Esophagus muscularis mucosa (tissue), 4 donors: ENCODE measurements around the gene UST.

Experiments used
- EP300 ChIP-seq: sonication (generic); formaldehyde crosslinking; IDR thresholded peaks from one replicate; pipeline ENCODE4 v1.6.1; 2017; ENCODE audit warnings: antibody characterized with exemption
- POLR2A ChIP-seq: fragments of 450-650 bp; IDR thresholded peaks from one replicate; pipeline ENCODE4 v1.6.1; 2017; ENCODE audit warnings: antibody characterized with exemption, moderate library complexity, mild to moderate bottlenecking, low read depth
- POLR2AphosphoS5 ChIP-seq, 2 donors: sonication (generic); formaldehyde crosslinking; IDR thresholded peaks; one replicate each; pipeline ENCODE4 v1.6.1; 2017; ENCODE audit warnings: antibody characterized with exemption in 2 of 2
- TF ChIP-seq, protein P1 (sequence below), 3 experiments: fragments of 200-600 bp in 2 of 3; fragments of 450-650 bp in 1 of 3; sonication (generic) in 2 of 3; IDR thresholded peaks; one replicate each; pipeline ENCODE4 v1.5.1; 2017 to 2019; ENCODE audit warnings: antibody characterized with exemption in 3 of 3, mild to moderate bottlenecking in 2 of 3, moderate library complexity in 1 of 3

GRCh38 chr6:148735989-148736388 lies 10.8 kb upstream of the UST start:
- TF ChIP-seq POLR2A = no peak
- TF ChIP-seq, protein P1, sequence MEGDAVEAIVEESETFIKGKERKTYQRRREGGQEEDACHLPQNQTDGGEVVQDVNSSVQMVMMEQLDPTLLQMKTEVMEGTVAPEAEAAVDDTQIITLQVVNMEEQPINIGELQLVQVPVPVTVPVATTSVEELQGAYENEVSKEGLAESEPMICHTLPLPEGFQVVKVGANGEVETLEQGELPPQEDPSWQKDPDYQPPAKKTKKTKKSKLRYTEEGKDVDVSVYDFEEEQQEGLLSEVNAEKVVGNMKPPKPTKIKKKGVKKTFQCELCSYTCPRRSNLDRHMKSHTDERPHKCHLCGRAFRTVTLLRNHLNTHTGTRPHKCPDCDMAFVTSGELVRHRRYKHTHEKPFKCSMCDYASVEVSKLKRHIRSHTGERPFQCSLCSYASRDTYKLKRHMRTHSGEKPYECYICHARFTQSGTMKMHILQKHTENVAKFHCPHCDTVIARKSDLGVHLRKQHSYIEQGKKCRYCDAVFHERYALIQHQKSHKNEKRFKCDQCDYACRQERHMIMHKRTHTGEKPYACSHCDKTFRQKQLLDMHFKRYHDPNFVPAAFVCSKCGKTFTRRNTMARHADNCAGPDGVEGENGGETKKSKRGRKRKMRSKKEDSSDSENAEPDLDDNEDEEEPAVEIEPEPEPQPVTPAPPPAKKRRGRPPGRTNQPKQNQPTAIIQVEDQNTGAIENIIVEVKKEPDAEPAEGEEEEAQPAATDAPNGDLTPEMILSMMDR (IDR thresholded peaks at IDR 0.05) = no peak
- no peak for TF ChIP-seq POLR2AphosphoS5 (IDR thresholded peaks at IDR 0.05)
- no peak for TF ChIP-seq EP300
